NCI-H2107 treated with DMSO at 0.1 percent for 48 hours (cell line): ENCODE data around the gene HEXD.
"Not testable (repeated sequence)": the region's sequence is repeated elsewhere in the genome, so short reads cannot be mapped to it uniquely, and the experiment has no call there.

Experiments
- DNase-seq: peaks from one replicate; lab custom pipeline; 2025; ENCODE audit not compliant: unreplicated experiment; lab: John Stamatoyannopoulos, UW

The HEXD gene

DNA sequence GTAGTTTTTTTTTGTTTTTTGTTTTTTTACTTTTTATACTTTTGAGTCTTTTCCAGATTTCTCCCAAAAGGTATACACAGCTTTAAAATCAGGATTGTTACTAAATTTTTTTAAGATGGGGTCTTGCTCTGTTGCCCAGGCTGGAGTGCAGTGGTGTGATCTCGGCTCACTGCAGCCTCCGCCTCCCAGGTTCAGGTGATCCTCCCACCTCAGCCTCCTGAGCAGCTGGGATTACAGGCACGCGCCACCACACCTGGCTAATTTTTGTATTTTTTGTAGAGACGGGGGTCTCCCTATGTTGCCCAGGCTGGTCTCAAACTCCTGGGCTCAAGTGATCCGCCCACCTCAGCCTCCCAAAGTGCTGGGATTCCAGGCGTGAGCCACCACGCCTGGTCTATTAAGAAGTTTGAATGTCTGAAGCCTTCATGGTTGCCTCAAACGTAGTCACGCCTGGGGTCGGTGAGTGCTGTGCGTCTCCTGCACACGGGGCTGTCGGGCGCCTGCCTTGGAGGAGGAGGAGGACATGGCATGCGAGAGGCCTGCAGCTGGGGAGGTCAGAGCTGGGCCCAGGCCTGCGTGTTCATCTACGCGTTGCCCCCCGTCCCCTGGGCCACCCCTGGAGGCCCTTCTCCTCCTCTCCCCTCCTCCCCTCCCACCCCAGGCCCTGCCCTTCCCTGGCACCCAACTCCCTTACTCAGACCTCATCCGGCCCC, 35.8 kb upstream of the HEXD start:
- not testable (repeated sequence) for DNase-seq

DNA sequence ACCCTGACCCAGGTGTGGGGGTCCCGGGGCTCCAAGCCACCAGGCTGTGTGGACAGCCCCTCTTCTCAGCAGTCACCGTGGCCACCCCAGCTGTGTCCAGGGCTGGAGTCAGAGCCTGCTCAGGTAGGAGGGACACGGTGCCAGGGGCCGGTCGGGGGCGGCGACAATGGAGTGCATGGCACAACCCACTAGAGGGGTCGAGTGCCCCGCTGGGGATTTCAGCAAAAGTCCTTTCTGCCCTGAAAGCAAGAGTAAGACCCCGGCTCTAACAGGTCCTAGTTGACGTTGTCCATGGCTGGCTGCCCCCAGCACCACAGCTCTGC, 35.3 kb upstream of the HEXD start:
- DNase-seq: no peak

DNA sequence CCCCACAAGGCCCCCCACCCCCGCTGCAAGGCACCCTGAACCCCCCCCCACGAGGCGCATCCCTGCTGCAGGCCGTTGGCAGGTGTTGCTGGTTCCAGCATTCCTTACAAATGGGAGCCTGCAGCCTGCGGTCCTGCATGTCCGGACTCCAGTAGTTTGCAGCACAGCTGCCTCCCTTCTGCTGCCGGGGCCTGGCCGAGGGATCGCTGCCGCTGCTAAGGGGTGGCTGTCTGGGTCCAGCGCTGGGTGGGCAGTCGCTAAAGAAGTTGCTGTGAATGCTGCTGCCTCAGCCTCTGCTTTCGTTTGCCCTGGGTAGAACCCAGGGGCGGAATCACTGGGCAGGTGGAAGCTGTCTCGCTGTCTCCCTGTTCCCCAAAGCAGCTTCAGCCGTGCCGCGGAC, 34.7 kb upstream of the HEXD start:
- peak; percentile 26 for DNase-seq

DNA sequence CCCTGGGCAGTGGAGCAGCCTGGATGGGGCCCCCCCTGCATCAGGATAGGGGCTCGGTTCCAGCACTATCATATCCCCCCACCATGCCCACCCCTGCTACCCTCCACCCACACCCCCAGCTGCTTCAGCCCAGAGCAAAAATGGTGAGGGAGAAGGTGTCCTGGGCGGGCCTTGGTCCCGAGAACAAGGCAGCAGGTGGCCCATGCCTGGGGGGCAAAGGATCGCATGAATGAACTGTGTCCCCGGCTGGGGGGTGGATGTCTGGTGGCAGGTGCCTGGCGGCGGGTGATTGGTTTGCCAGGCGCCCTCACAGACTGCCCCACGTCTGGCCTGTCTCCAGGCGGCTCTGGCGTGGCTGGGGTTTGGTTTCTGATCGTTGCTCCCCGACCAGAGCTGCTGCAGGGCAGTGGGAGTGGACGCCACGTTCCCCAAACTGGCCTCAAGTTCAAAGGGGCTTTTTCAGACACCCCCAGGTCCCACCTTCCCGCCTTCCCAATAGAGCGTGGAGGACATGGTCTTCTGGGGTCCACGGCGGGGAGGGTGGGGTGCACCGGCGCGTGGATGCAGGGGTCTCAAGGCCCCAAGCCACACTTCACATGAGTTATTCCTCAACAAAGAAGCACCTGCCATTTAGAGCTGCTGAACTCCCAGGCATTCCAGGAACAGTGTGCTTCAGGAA, 34.0 kb upstream of the HEXD start:
- peak; percentile 25 for DNase-seq

DNA sequence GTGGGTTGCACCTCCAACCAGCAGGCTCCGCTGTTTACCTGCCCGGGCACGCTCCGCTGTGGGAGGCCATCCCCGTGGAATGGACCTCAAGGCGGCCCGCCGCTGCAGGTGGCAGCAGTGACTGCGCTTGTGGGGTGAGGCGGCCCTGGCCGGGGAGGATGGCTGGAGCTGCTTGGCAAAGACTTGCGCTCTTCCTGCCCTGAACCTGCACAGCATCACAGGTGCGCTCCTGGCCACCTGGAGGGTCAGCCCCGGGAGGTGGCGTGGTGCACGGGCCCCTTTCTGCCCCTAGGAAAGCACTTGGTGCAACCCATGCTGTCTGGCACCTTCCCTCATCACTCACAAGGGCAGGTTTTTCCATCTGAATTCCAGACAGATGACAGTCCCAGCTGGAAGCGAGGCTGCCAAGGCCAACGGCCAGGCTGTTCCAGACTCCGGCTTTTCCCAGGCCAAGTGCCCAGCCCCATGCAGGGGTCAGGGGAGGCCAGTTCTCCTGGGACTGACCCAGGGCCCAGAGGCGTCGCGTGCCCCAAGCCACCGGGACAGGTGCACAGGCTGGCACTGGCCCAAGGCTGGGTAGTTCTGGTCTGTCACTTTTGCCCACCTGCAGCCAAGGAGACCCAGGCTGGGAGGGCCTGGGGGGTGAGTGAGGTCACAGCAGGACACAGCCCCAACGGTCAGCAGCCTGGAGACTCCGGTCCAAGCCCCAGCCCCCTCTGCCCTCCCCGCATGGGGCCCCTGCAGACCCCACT, 33.2 kb upstream of the HEXD start:
- DNase-seq: peak; percentile 81

- DNase-seq: no peak
Observed at GRCh38 chr17:82385559-82386254, 32.4 kb upstream of the HEXD start.

- DNase-seq: no peak
Observed at GRCh38 chr17:82386255-82386831, 31.8 kb upstream of the HEXD start.

GRCh38 chr17:82386881-82387704, 31.1 kb upstream of the HEXD start:
- no peak for DNase-seq

DNA sequence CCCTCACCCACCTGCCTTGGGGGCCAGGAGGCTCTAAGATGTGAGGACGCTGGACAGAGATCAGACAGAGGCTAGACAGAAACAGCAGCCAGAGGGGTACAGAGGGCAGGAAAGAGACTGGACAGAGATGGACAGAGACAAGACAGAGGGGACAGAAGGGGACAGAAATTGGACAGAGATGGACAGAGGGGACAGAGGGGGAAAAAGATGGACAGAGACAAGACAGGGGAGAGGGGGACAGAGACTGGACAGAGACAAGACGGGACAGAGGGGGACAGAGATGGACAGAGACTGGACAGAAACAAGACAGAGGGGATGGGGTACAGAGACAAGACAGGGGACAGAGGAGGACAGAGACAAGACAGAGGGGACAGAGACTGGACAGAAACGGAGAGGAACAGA, 30.4 kb upstream of the HEXD start:
- no peak for DNase-seq

- no peak for DNase-seq
Observed at GRCh38 chr17:82388223-82388921, 29.8 kb upstream of the HEXD start.

DNA sequence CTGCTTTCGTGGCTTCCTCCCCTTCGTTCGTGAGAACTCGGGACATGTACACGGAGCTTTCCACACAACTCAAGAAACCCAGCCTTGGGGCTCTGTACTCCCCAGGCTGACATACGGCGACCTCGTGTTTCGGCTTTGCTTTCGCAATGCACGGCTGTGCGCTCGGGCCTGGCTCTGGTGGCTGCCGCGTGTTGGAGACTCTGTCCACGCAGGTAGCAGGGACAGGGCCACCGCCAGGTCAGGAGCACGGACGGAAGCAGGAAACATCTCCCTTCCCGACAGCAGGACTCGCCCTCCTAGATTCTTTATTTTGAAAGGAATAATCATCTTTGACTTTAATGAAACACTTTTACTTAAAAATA, 29.2 kb upstream of the HEXD start:
- no peak for DNase-seq

- DNase-seq: no peak
Observed at GRCh38 chr17:82389379-82389778, 28.8 kb upstream of the HEXD start.

DNA sequence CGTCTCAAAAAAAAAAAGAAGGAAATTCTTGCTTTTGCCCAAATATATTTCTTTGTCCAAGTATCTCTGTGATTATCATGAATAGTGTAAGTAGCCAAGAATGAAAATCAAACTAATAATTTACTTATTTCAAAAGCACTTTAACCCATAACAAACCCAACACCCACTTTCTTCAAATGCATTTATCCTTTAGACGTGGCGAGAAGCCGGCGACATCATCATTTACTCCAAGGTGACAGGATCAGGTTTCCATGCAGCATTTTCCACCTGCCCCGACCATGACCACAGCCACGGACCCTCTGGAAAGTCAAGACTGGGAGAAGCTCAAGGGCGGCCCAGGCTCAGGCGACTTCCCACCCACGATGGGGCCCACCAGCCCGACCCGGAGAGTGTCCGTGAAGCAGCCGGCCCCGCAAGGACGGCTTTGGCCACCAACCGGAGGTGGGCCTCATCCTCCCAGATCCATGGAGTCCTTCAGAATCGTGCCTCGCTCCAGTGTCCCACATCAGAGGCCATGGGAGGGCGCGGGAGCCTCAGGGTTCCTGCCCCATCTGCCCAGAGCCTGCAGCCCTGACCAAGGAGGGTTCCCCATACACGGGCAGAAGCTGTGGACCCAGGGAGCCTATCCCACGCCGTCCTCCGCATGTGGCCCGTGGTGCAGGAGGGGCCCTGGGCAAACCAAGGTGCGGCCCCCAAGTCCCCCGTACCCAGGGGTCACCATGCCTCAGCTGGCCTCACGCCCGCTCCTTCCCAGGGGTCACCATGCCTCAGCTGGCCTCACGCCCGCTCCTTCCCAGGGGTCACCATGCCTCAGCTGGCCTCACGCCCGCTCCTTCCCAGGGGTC, 27.9 kb upstream of the HEXD start:
- no peak for DNase-seq

DNA sequence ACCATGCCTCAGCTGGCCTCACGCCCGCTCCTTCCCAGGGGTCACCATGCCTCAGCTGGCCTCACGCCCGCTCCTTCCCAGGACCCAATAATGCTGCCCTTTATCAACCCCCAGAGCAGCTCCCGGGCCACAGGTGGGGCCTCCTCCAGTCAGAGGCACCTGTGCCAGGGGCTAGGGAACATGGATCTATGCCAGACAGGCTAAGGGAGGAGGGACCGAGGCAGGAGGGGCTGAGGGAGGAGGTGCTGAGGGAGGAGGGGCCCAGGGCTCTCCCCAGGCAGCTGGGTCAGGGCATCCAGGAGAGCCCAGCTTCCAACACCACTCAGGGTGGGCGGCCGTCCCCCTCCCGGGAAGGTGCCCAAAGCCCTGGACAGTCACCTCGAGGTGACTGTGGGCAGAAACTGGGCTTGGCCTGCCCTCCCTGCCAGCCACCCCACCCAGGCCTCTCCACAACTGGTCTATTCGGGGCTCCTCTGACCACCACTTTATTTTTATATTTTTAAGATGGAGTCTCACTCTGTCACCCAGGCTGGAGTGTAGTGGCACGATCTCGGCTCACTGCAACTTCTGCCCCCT, 27.2 kb upstream of the HEXD start:
- DNase-seq: no peak

DNA sequence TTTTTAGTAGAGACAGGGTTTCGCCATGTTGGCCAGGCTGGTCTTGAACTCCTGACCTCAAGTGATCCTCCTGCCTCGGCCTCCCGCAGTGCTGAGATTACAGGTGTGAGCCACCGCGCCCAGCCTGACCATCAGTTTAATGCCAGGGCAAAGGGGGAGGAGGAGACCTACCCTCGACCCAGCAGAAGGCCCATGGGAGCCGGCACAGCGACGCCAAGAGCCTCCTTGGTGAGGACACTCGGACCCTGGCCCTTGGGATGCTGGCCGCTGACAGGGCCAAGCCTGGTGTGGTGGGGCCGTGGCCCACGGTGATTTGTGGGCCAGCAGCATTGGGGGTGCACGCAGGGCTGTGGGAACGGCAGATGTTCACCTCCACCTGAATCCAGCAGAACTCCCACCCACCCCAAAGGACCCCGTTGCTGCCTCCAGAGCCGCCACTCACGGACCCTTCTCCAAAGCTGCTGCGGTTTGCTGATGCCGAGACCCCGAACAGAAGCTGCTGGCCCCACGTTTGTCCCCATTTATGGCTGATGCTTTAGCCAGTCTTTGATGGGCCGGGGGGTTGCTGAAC, 26.6 kb upstream of the HEXD start:
- DNase-seq: no peak

- no peak for DNase-seq
Observed at GRCh38 chr17:82392209-82392920, 25.8 kb upstream of the HEXD start.

DNA sequence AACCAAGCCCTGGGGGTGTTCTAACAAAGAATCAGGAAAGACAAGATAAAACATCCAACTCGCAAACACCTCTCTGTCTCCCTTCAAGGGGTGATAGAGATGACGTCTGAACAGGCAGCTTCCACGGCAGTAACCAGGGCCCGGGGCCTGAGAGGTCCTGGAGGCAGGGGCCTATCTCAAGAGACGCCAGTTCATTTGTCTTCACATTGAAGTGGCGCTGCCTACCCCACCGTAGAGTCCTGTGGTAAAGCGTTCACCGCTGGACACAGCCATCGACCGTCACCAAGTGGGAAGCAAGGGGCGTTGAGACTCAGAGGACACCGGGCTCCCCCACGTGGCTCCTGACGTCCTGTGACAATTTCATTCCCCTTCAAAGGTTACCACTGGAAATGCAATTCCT, 25.2 kb upstream of the HEXD start:
- no peak for DNase-seq

- DNase-seq: no peak
Observed at GRCh38 chr17:82394278-82394677, 23.9 kb upstream of the HEXD start.
